Measurements from ENCODE around the gene CARMIL3. TPM values are rescaled to one million over a fixed set of nuclear protein-coding genes. Genes with fewer than 3 reads are reported as not detected.
"Not testable (repeated sequence)": the region's sequence is repeated elsewhere in the genome, so short reads cannot be mapped to it uniquely, and the experiment has no call there.

The CARMIL3 gene
- total RNA-seq, 2 experiments from 2014 or later = 0.05 to 0.11 TPM

DNA sequence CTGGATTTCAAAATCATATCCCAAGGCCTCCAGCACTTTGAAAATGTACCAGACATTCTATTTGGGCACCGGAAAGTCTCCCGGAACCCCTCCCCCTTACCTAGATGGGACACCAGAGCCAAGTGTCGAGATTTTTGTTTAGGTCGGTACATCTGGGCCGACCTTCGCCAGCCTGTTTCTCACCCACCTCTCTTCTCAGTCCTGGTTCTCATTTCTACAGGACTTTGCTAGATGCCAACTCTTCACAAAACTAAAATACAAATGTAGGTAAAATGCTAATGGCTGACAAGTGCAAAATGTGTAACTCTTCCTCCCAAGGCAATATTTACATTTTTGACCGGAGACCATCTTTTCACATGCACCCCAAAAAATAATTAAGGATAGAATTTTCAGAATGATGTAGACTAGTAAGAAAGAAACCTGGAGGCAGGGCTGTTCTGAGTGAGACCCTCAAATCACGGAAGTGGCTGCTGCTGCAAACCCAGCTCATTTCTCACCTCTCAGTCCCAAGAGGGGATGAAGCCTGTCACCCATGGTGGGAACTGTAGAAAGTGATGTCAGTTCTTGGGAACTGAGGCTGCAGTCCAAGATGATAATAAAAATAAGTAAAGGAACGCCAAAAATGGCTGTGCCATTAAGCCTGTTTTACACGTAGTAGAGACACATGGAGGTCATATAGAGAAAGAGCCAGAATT, 14.7 kb upstream of the CARMIL3 start:
- POLR2A ChIA-PET; H3K4me1 ChIP-seq (ENCODE audit: insufficient read depth, low read length); H3K9me3 Mint-ChIP-seq; H3K36me3 Mint-ChIP-seq (ENCODE audit: low read depth); DNase-seq; H3K27me3 Mint-ChIP-seq; H3K36me3 ChIP-seq (ENCODE audit: insufficient read depth, low read length); H3K9me3 ChIP-seq (ENCODE audit: control insufficient read depth in 1 of 2, insufficient read depth in 1 of 2, low read length in 2 of 2); H3K27me3 ChIP-seq (ENCODE audit: control insufficient read depth in 1 of 2, insufficient read depth in 2 of 2, low read length in 2 of 2); H3K27ac ChIP-seq (ENCODE audit: low read depth in 1 of 2, low read length in 2 of 2): not testable (repeated sequence)
- peak overlapping the region; percentile 68 for H3K4me3 ChIP-seq (ENCODE audit: low read length)
- Mint-ChIP-seq H3K4me3 (peak overlapping the region; percentile 90), H3K4me1 (ENCODE audit: low read depth) (peaks cover 12% of the 10 kb centered on the region), H3K27ac (peak overlapping the region; percentile 54)
- TF ChIP-seq, protein P1, sequence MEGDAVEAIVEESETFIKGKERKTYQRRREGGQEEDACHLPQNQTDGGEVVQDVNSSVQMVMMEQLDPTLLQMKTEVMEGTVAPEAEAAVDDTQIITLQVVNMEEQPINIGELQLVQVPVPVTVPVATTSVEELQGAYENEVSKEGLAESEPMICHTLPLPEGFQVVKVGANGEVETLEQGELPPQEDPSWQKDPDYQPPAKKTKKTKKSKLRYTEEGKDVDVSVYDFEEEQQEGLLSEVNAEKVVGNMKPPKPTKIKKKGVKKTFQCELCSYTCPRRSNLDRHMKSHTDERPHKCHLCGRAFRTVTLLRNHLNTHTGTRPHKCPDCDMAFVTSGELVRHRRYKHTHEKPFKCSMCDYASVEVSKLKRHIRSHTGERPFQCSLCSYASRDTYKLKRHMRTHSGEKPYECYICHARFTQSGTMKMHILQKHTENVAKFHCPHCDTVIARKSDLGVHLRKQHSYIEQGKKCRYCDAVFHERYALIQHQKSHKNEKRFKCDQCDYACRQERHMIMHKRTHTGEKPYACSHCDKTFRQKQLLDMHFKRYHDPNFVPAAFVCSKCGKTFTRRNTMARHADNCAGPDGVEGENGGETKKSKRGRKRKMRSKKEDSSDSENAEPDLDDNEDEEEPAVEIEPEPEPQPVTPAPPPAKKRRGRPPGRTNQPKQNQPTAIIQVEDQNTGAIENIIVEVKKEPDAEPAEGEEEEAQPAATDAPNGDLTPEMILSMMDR (IDR thresholded peaks at IDR 0.05) = peak; percentile 40
- CTCF ChIA-PET = interaction anchor here (1.2 kb wide), 1 partner anchor 70 kb away, joined by 3 read pairs; no protein-coding TSS in a partner anchor
- ATAC-seq (ENCODE audit: poor library complexity) = peak; percentile 2
- intact Hi-C loops (cut with DNase I, micrococcal nuclease) = loop anchor here (1.0 to 5.0 kb wide), 2 partner anchors 23 to 50 kb away; partner anchors contain the start of gene DHRS4L2 (in 1 of the 2)

DNA sequence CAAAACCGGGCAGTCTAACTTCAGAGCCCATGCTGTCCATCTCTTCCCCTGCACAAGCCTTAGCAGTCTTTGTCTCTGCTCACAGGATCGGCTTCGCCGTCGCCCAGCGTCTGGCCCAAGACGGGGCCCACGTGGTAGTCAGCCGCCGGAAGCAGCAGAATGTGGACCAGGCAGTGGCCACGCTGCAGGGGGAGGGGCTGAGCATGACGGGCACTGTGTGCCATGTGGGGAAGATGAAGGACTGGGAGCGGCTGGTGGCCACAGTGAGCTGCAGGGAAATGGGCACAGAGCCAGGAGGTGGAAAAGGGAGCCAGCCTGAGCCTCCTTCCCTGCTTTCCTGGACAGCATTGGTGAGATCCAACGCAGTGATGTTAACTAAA, 14.2 kb upstream of the CARMIL3 start:
- DNase-seq = no peak
- no peaks in the 10 kb centered on the region for H3K36me3 ChIP-seq (ENCODE audit: insufficient read depth, low read length)
- no peak overlapping the region for H3K4me3 ChIP-seq (ENCODE audit: low read length)
- intact Hi-C loops (cut with DNase I, micrococcal nuclease) = loop anchor here in 1 of 2 experiments (5.0 kb wide), 1 partner anchor 50 kb away; the partner anchor contains the start of gene DHRS4L2
- Mint-ChIP-seq H3K27me3 (no peaks in the 10 kb centered on the region), H3K36me3 (ENCODE audit: low read depth) (no peaks in the 10 kb centered on the region), H3K9me3 (no peaks in the 10 kb centered on the region), H3K4me3 (peak overlapping the region; percentile 20), H3K4me1 (ENCODE audit: low read depth) (peaks cover 12% of the 10 kb centered on the region), H3K27ac (no peak overlapping the region)
- CTCF ChIA-PET = no interaction called here
- peaks cover 7% of the 10 kb centered on the region for H3K4me1 ChIP-seq (ENCODE audit: insufficient read depth, low read length)
- no peak overlapping the region for H3K27ac ChIP-seq (ENCODE audit: low read depth in 1 of 2, low read length in 2 of 2)
- no peak for ATAC-seq (ENCODE audit: poor library complexity)
- POLR2A ChIA-PET = no interaction called here
- peaks cover 0 to 3% of the 10 kb centered on the region in 2 experiments for H3K9me3 ChIP-seq (ENCODE audit: control insufficient read depth in 1 of 2, insufficient read depth in 1 of 2, low read length in 2 of 2)
- TF ChIP-seq, protein P1 (IDR thresholded peaks at IDR 0.05) = no peak
- no peaks in the 10 kb centered on the region for H3K27me3 ChIP-seq (ENCODE audit: control insufficient read depth in 1 of 2, insufficient read depth in 2 of 2, low read length in 2 of 2)

DNA sequence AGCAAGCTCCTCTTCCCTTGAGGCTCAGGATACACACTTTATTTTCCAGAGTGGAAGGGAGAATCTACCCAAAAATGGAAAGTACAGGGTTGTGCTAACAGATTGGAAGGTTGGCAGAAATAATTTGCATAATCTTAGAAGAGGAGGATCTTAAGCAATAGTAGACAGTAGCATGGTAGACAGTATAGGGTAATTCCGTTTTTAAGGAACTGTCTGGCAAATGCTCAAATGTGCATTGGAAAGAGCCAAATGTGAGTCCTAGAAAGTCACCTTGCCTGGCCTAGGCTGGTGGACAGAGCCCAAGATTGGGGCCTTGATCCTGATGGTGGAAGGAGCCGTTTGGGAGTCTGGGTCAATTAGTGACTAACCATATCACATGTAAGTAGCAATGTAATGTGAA, 13.1 kb upstream of the CARMIL3 start:
- intact Hi-C loops (cut with DNase I, micrococcal nuclease) = loop anchor here in 1 of 2 experiments (5.0 kb wide), 1 partner anchor 51 kb away; the partner anchor contains the start of gene DHRS4L2
- Histone ChIP-seq H3K4me1 (ENCODE audit: insufficient read depth, low read length) (peaks cover 7% of the 10 kb centered on the region), H3K36me3 (ENCODE audit: insufficient read depth, low read length) (no peaks in the 10 kb centered on the region), H3K27me3 (ENCODE audit: control insufficient read depth in 1 of 2, insufficient read depth in 2 of 2, low read length in 2 of 2) (no peaks in the 10 kb centered on the region), H3K4me3 (ENCODE audit: low read length) (no peak overlapping the region), H3K27ac (ENCODE audit: low read depth in 1 of 2, low read length in 2 of 2) (no peak overlapping the region), H3K9me3 (ENCODE audit: control insufficient read depth in 1 of 2, insufficient read depth in 1 of 2, low read length in 2 of 2) (no peaks in the 10 kb centered on the region)
- H3K36me3 Mint-ChIP-seq (ENCODE audit: low read depth) = no peaks in the 10 kb centered on the region
- peaks cover 12% of the 10 kb centered on the region for H3K4me1 Mint-ChIP-seq (ENCODE audit: low read depth)
- ATAC-seq (ENCODE audit: poor library complexity) = no peak
- no peak overlapping the region for H3K27ac Mint-ChIP-seq
- H3K4me3 Mint-ChIP-seq = no peak overlapping the region
- no peaks in the 10 kb centered on the region for H3K27me3 Mint-ChIP-seq
- H3K9me3 Mint-ChIP-seq = no peaks in the 10 kb centered on the region
- ChIA-PET POLR2A (no interaction called here), CTCF (no interaction called here)
- TF ChIP-seq, protein P1 (IDR thresholded peaks at IDR 0.05) = no peak
- peak in 1 of 14 experiments; percentile 8 for DNase-seq

All from CD4-positive, alpha-beta T cell (primary cell).